ENCODE measurements around the gene PZP. TPM values are rescaled to one million over a fixed set of nuclear protein-coding genes. Genes with fewer than 3 reads are reported as not detected.

The PZP gene
- total RNA-seq, 4 donors from 2014 or later, result not detected

- Histone ChIP-seq H3K9me3 (no peaks in the 10 kb centered on the region), H3K4me3 (replicated peaks in 1 of 3) (no peak overlapping the region), H3K36me3 (no peaks in the 10 kb centered on the region), H3K4me1 (no peaks in the 10 kb centered on the region), H3K27ac (no peak overlapping the region), H3K27me3 (no peaks in the 10 kb centered on the region)
- intact Hi-C loops (cut with DNase I), result no loop called here
- TF ChIP-seq POLR2A (IDR thresholded peaks at IDR 0.05) (no peak), CTCF (IDR thresholded peaks at IDR 0.05) (no peak)
- DNase-seq, result no peak
Observed at GRCh38 chr12:9252256-9252655, 44.1 kb upstream of the PZP start.

- no peak overlapping the region for H3K4me3 ChIP-seq (replicated peaks in 1 of 3)
- H3K36me3 ChIP-seq, result no peaks in the 10 kb centered on the region
- TF ChIP-seq CTCF (IDR thresholded peaks at IDR 0.05) (no peak), POLR2A (IDR thresholded peaks at IDR 0.05) (no peak)
- no peak for DNase-seq
- no peak overlapping the region for H3K27ac ChIP-seq
- intact Hi-C loops (cut with DNase I), result no loop called here
- peaks cover 3% of the 10 kb centered on the region for H3K9me3 ChIP-seq
- H3K27me3 ChIP-seq, result no peaks in the 10 kb centered on the region
- 63 to 97% methylated on average over 3 of the region's 3 CpGs for WGBS, 2 donors
- H3K4me1 ChIP-seq, result no peaks in the 10 kb centered on the region
Observed at GRCh38 chr12:9248435-9248834, 40.2 kb upstream of the PZP start.

GRCh38 chr12:9244894-9245293 is 36.7 kb upstream of the PZP start:
- H3K27me3 ChIP-seq, result no peaks in the 10 kb centered on the region
- no peak overlapping the region for H3K4me3 ChIP-seq (replicated peaks in 1 of 3)
- intact Hi-C loops (cut with DNase I), result no loop called here
- 51 to 58% methylated on average over 6 of the region's 6 CpGs for WGBS, 2 donors
- DNase-seq, result no peak
- no peaks in the 10 kb centered on the region for H3K4me1 ChIP-seq
- peaks cover 3% of the 10 kb centered on the region for H3K9me3 ChIP-seq
- H3K27ac ChIP-seq, result no peak overlapping the region
- no peaks in the 10 kb centered on the region for H3K36me3 ChIP-seq
- no peak for TF ChIP-seq CTCF (IDR thresholded peaks at IDR 0.05)
- no peak for TF ChIP-seq POLR2A (IDR thresholded peaks at IDR 0.05)

GRCh38 chr12:9243999-9244649 is 35.9 kb upstream of the PZP start:
- no peak overlapping the region for H3K27ac ChIP-seq
- DNase-seq, result no peak
- H3K9me3 ChIP-seq, result peaks cover 3% of the 10 kb centered on the region
- 85 to 94% methylated on average over 1 of the region's 1 CpG for WGBS, 2 donors
- no peaks in the 10 kb centered on the region for H3K27me3 ChIP-seq
- intact Hi-C loops (cut with DNase I), result no loop called here
- no peaks in the 10 kb centered on the region for H3K36me3 ChIP-seq
- H3K4me1 ChIP-seq, result no peaks in the 10 kb centered on the region
- TF ChIP-seq CTCF (IDR thresholded peaks at IDR 0.05), result no peak
- no peak for TF ChIP-seq POLR2A (IDR thresholded peaks at IDR 0.05)
- no peak overlapping the region for H3K4me3 ChIP-seq (replicated peaks in 1 of 3)

- H3K27me3 ChIP-seq, result no peaks in the 10 kb centered on the region
- TF ChIP-seq CTCF (IDR thresholded peaks at IDR 0.05), result no peak
- TF ChIP-seq POLR2A (IDR thresholded peaks at IDR 0.05), result no peak
- 90 to 91% methylated on average over 3 of the region's 3 CpGs for WGBS, 2 donors
- peaks cover 3% of the 10 kb centered on the region for H3K9me3 ChIP-seq
- H3K27ac ChIP-seq, result no peak overlapping the region
- no peak for DNase-seq
- intact Hi-C loops (cut with DNase I), result no loop called here
- no peaks in the 10 kb centered on the region for H3K36me3 ChIP-seq
- H3K4me1 ChIP-seq, result no peaks in the 10 kb centered on the region
- H3K4me3 ChIP-seq (replicated peaks in 1 of 3), result no peak overlapping the region
Observed at GRCh38 chr12:9241301-9241700, 33.1 kb upstream of the PZP start.
